Adrenal gland (tissue), 12 donors: ENCODE data around the gene KDM4B. TPM values are rescaled to one million over a fixed set of nuclear protein-coding genes. Genes with fewer than 3 reads are reported as not detected.
A peak's percentile ranks its signal among the peaks of the same experiment; 100 is the strongest.

Source experiments
- DNase-seq, 7 donors: peaks; one replicate each; pipeline ENCODE4 v3.0.0-alpha.2; 2019 to 2020
- H3K27ac ChIP-seq, 5 donors: fragments of 200-600 bp; sonication (generic) in 4 of 5; 1 replicate in 3 of 5; 2 replicates in 2 of 5; pipeline versions ENCODE4 v1.5.1 to v1.8.0; 2016 to 2020; ENCODE audit warnings: mild to moderate bottlenecking in 1 of 5
- H3K27me3 ChIP-seq: fragments of 200-600 bp; 2 replicates; pipeline ENCODE4 v1.8.0; 2021
- H3K36me3 ChIP-seq, 2 donors: fragments of 200-600 bp; replicated peaks in 1 of 2; 1 replicate in 1 of 2; 2 replicates in 1 of 2; pipeline versions ENCODE4 v1.5.1 to v1.8.0; 2018 to 2022
- H3K4me1 ChIP-seq, 2 donors: fragments of 200-600 bp; replicated peaks in 1 of 2; 1 replicate in 1 of 2; 2 replicates in 1 of 2; pipeline versions ENCODE4 v1.5.1 to v1.8.0; 2018 to 2021
- H3K4me3 ChIP-seq, 4 donors: fragments of 200-600 bp; sonication (generic) in 3 of 4; one replicate each; pipeline ENCODE4 v1.5.1; 2016 to 2018
- H3K9me3 ChIP-seq, 3 donors: fragments of 200-600 bp; sonication (generic) in 1 of 3; replicated peaks in 1 of 3; 1 replicate in 2 of 3; 2 replicates in 1 of 3; pipeline versions ENCODE4 v1.5.1 to v1.8.0; 2016 to 2021
- CTCF ChIP-seq, 6 experiments: fragments of 450-650 bp in 4 of 6; fragments of 200-600 bp in 2 of 6; sonication (generic) in 1 of 6; IDR thresholded peaks; 1 replicate in 5 of 6; 2 replicates in 1 of 6; pipeline versions ENCODE4 v1.5.1 to v1.8.0; 2016 to 2021; ENCODE audit warnings: antibody characterized with exemption in 6 of 6, mild to moderate bottlenecking in 2 of 6, moderate library complexity in 1 of 6
- POLR2A ChIP-seq, 2 donors: fragments of 450-650 bp; IDR thresholded peaks; one replicate each; pipeline ENCODE4 v1.6.1; 2017; ENCODE audit warnings: antibody characterized with exemption in 2 of 2, mild to moderate bottlenecking in 2 of 2, moderate library complexity in 1 of 2
- WGBS, 4 donors: extraction: QIAGEN DNeasy Blood & Tissue Kit in 2 of 4; methylation state at CpG; one replicate each; pipeline versions ENCODE4 v1.1.5 to v1.1.7; 2013 to 2017; 5-methylcytosine and 5-hydroxymethylcytosine counted together
- intact Hi-C, 2 donors: fragments of 100-400 bp; cut with DNase I; formaldehyde crosslinking; loops; one replicate each; pipeline versions ENCODE4 v1.14.1 to v1.15.0; 2022 to 2023
- polyA plus RNA-seq, 3 donors: library from polyadenylated mRNA; stranded (reverse); fragments of 200-250 nt in 2 of 3; fragments of 350-450 nt in 1 of 3; fragmentation: Illumina TruSeq in 1 of 3; extraction: RNeasy Lipid Tissue Mini Kit (QIAGEN cat#74804) in 1 of 3; gene quantifications; one replicate each; pipeline ENCODE4 v1.2.3, GENCODE V29; 2013 to 2014
- total RNA-seq, 9 donors: library from RNA; depleted of rRNA in 4 of 9; stranded (reverse); fragments of >200 nt in 4 of 9; fragments of 120-200 nt in 1 of 9; fragmentation: NEBNext Ultra II Directional in 1 of 9; extraction: Animal tissue kit (Norgen Biotek cat#: 25700) in 1 of 9; gene quantifications; one replicate each; pipeline versions ENCODE4 v1.1.0 to v1.2.4, GENCODE V29; 2013 to 2023
- donor health status: healthy with polysubstance abuse.
- donor health status: Bipolar disorder and iron deficiency.
- donor health status: DM: yes; HTN: yes; CAD: no.
- donor health status: DM: no; HTN: no; CAD: no.
- donor health status: DM: no; HTN: no; CAD: no.
- donor health status: DM: yes; HTN: yes; CAD: no.

The KDM4B gene
- total and polyA plus RNA-seq, 12 donors: 9.8 to 65.1 (median 39.9) TPM

- Histone ChIP-seq H3K27me3 (no peaks in the 10 kb centered on the region), H3K27ac (peak overlapping the region in 1 of 5 donors; percentile 22), H3K9me3 (no peaks in the 10 kb centered on the region), H3K4me3 (no peak overlapping the region), H3K36me3 (no peaks in the 10 kb centered on the region), H3K4me1 (peaks cover 18 to 41% of the 10 kb centered on the region in 2 donors)
- DNase-seq: no peak
- 81 to 91% (median 87%) methylated on average over 5 to 7 of the region's 7 CpGs for WGBS, 4 donors
- intact Hi-C loops: no loop called here
- TF ChIP-seq POLR2A (IDR thresholded peaks at IDR 0.05) (no peak), CTCF (IDR thresholded peaks at IDR 0.05) (no peak)
These were observed 15.1 kb downstream of the KDM4B start for GRCh38 chr19:4984106-4984380.

GRCh38 chr19:4984438-4984990 is 15.6 kb downstream of the KDM4B start:
- no peak overlapping the region for H3K27ac ChIP-seq
- TF ChIP-seq CTCF (IDR thresholded peaks at IDR 0.05) (no peak), POLR2A (IDR thresholded peaks at IDR 0.05) (no peak)

GRCh38 chr19:4985551-4985991 is 16.7 kb downstream of the KDM4B start:
- H3K36me3 ChIP-seq: no peaks in the 10 kb centered on the region
- 79 to 94% (median 88%) methylated on average over 10 to 22 of the region's 22 CpGs for WGBS, 4 donors
- intact Hi-C loops: no loop called here
- no peak overlapping the region for H3K4me3 ChIP-seq
- TF ChIP-seq CTCF (IDR thresholded peaks at IDR 0.05): no peak
- no peak for TF ChIP-seq POLR2A (IDR thresholded peaks at IDR 0.05)
- peak overlapping the region in 1 of 5 donors; percentile 10 for H3K27ac ChIP-seq
- H3K4me1 ChIP-seq: peaks cover 19 to 38% of the 10 kb centered on the region in 2 donors
- DNase-seq: no peak
- no peaks in the 10 kb centered on the region for H3K27me3 ChIP-seq
- no peaks in the 10 kb centered on the region for H3K9me3 ChIP-seq

More at GRCh38 chr19:4984438-4984990, 15.6 kb downstream of the KDM4B start:
- Histone ChIP-seq H3K36me3 (no peaks in the 10 kb centered on the region), H3K27me3 (no peaks in the 10 kb centered on the region), H3K9me3 (no peaks in the 10 kb centered on the region), H3K4me3 (no peak overlapping the region), H3K4me1 (peaks cover 19 to 38% of the 10 kb centered on the region in 2 donors)
- DNase-seq: no peak
- intact Hi-C loops: no loop called here
- 70 to 81% (median 77%) methylated on average over 11 to 18 of the region's 18 CpGs for WGBS, 4 donors

- intact Hi-C loops: no loop called here
- no peak overlapping the region for H3K4me3 ChIP-seq
These were observed 17.1 kb downstream of the KDM4B start for GRCh38 chr19:4986056-4986455.

More at GRCh38 chr19:4986056-4986455, 17.1 kb downstream of the KDM4B start:
- DNase-seq: no peak
- TF ChIP-seq CTCF (IDR thresholded peaks at IDR 0.05): no peak
- no peak for TF ChIP-seq POLR2A (IDR thresholded peaks at IDR 0.05)
- Histone ChIP-seq H3K27ac (peak overlapping the region in 1 of 5 donors; percentile 10), H3K27me3 (no peaks in the 10 kb centered on the region), H3K36me3 (no peaks in the 10 kb centered on the region), H3K9me3 (no peaks in the 10 kb centered on the region), H3K4me1 (peaks cover 19 to 42% of the 10 kb centered on the region in 2 donors)
- 87 to 93% (median 89%) methylated on average over 7 to 19 of the region's 19 CpGs for WGBS, 4 donors
